ENCODE results near the gene PLCL2.
A peak's percentile ranks its signal among the peaks of the same experiment; 100 is the strongest.

Gene PLCL2

GRCh38 chr3:16866571-16866970, 18.2 kb upstream of the PLCL2 start:
- DNase-seq (ENCODE audit: low spot score) = no peak

- no peak for DNase-seq (ENCODE audit: low spot score)
These were observed 16.2 kb upstream of the PLCL2 start for GRCh38 chr3:16868513-16868912.

- DNase-seq (ENCODE audit: low spot score) = no peak
These were observed 15.3 kb upstream of the PLCL2 start for GRCh38 chr3:16869261-16870005.

- no peak for DNase-seq (ENCODE audit: low spot score)
These were observed 12.6 kb upstream of the PLCL2 start for GRCh38 chr3:16871915-16872842.

GRCh38 chr3:16873872-16874271, 10.9 kb upstream of the PLCL2 start:
- no peak for DNase-seq (ENCODE audit: low spot score)

DNA sequence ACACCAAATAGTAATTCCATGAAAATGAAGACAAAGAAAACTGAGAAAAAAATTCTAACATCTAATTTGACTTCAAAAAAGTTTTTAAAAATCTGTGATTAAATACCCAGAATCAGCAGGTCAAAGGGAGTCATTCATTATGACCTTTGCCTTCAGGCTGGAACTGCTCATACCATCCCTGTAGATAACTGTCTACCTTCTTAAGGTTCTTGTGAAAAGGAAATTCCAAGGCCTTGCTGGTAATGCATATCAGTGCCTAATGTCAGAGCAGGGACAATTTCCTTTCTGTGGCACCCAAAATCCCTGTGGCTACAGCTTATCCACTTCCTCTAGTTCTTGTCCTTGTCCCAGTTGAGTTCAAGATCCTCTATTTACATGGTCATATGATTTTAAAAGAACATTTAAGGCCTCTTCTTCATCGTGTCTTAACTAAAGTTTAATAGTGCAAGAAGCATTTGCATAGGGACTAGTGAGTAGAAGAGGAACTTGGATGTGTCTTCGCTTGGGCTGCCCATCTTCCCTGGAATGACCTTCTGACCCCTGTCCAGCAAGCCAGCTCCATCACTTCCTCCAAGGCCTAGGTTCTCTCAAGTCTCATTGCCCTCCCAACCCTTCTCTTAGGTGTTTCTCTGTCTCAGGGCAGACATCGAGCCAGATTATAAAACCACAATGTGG, 8.7 kb upstream of the PLCL2 start:
- no peak for DNase-seq (ENCODE audit: low spot score)

- no peak for DNase-seq (ENCODE audit: low spot score)
These were observed 7.2 kb upstream of the PLCL2 start for GRCh38 chr3:16877505-16877904.

- DNase-seq (ENCODE audit: low spot score) = no peak
These were observed 6.8 kb upstream of the PLCL2 start for GRCh38 chr3:16877911-16878310.

GRCh38 chr3:16881896-16882630, 2.7 kb upstream of the PLCL2 start:
- DNase-seq (ENCODE audit: low spot score) = no peak

DNA sequence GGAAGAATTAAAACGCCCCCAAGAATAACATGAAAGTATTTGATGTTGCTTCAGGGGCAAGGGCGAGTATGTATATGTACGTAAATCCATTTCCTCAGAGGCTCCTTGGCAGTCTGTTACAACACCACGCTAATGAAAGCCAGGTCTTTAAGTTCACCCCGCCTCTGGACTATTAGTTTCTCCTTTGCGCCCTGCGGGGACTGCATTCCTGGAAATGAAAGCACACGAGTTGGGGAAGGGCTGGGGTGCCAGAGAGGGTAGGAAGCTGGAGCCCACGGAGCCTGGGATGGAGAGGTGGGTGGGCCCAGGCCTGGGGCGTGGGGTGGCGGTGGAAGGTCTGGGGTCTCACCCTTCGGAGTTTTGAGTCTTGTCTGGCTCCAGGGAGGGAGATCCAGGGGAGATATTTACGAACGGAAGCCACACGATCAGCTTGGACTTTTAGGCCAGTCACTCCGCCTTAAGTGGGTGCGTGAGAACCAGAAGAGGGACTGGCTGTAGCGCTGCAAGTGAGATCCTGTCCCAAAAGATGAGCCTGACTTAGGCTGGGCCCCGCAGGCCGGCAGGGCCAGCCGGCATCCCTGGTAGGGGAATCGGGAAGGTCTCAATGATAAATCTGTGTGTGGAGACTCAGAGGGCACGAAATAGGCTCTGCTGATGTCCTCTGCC, 1.6 kb upstream of the PLCL2 start:
- DNase-seq (ENCODE audit: low spot score) = no peak

- DNase-seq (ENCODE audit: low spot score) = no peak
These were observed 1.1 kb upstream of the PLCL2 start for GRCh38 chr3:16883723-16884083.

DNA sequence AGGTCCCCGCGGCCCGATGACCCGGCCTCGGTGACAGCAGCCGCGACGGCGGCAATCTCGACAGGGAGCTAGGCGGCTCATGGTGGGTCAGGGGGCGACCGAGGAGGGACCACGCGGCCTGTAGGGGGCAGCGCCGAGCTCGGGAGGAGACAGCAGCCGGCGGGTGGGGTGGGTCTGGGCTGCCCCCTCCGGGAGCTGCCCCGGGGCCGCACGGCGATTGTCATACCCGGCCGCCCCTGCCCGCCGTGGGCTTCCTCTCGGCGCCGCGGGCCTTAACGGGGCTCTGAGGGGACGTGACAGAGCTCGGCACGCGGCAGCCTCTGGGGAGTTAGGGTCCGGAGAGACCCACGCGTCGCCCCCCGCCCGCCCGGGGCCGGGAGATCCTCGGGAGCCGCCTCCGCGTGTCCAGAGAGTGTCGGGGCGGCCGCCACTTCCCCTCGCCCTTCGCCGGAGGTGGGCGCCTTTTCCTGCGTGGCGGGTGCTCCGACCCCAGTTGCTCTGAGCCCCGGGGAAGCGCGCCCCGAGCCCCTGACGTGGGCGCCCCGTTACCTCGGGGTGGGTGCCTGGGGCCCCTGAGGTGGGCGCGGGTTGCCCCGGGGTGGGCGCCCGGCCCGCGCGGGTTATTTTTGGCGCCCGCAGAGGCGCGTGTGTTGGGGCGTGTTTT, 539 bp upstream of the PLCL2 start:
- DNase-seq (ENCODE audit: low spot score) = peak; percentile 73

DNA sequence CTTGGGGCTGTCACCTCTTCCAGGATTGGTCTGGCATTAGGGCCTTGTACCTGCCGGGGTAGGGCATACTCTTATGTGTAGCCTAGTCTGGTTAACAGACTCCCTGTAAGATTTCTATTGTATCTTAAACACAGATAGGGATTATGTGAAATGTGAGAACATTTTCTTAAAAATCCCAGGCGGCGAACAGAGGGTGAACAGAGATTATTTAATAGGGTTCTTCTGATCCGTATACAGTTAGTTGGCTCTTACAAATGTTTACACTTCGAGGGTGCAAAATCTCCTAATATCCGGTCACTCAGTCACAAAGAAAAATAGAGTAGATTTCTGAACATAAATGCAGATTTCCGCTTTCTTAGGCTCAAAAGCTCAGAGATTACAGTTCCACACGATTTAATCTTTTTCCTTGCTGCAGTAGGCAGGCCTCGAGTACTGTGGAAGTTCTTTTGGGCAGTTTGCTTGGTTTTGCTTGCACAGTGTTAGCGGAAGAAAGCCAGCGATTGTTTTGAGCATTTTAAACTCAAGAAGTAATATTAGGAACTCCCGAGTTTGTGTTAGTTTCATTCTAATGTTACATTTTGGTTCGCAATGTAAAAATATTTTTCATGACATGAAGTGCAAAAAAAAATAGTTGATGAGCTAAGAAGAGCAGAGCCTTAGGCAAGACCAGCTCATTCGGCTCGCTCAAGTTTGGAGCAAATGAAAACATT, 993 bp downstream of the PLCL2 start:
- no peak for DNase-seq (ENCODE audit: low spot score)

- DNase-seq (ENCODE audit: low spot score) = peak; percentile 32
These were observed 1.5 kb downstream of the PLCL2 start for GRCh38 chr3:16886303-16886683.

- no peak for DNase-seq (ENCODE audit: low spot score)
These were observed 2.4 kb downstream of the PLCL2 start for GRCh38 chr3:16887130-16887529.

DNA sequence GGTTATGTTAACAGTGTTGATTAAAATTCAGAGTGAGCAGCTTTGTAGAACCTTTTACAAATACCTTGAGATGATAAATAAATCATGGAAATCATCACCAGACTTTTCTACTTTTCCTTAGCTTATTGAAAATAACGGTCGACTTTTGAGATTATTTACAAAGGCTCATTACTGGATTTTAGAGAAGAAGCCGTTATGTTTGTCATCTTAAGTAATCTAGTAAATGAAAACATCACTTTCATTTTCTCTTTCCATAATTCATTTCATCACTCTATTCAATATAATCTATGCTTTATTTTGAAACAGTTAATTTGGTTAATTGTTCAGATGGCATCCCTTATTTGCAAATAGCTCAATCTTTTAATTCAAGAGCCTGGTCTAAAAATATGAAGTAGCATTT, 3.6 kb downstream of the PLCL2 start:
- DNase-seq (ENCODE audit: low spot score) = no peak

DNA sequence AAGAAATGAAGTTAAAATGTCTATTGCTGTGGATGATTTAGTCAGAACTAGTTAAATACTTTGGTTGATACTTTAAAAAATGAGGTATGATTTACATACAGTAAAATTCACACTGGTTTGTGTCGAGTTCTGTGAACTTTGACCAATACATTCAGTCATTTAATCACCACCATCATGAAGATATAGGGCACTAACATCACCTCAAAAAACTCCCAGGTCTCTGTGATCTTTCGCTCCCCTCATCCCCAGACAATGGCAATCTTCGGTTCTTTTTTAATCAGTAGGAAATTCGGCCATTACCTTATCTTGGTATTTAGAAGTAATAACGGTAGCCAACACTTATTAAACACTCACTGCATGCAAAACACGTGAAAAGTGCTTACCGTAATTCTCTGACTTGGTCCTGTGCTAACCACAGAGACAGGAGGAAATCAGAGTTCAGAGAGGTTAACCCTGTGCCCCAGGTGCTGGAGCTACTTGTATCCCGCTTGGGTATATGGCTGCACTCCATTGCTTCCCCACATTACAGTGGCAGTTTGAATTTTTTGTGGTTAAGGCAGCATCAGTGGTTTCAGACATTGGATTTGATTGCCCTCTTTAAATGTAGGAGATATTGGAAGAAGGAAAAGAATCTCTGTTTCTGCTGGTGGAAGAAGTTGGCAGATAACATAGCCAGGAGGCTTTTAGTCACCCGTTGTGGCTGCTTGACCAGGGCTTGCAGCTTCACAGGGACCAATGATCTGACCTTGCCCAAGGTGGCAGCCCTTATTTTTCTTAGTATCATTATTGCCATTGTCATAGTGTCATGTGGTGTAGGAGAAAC, 4.2 kb downstream of the PLCL2 start:
- peak; percentile 31 for DNase-seq (ENCODE audit: low spot score)

DNA sequence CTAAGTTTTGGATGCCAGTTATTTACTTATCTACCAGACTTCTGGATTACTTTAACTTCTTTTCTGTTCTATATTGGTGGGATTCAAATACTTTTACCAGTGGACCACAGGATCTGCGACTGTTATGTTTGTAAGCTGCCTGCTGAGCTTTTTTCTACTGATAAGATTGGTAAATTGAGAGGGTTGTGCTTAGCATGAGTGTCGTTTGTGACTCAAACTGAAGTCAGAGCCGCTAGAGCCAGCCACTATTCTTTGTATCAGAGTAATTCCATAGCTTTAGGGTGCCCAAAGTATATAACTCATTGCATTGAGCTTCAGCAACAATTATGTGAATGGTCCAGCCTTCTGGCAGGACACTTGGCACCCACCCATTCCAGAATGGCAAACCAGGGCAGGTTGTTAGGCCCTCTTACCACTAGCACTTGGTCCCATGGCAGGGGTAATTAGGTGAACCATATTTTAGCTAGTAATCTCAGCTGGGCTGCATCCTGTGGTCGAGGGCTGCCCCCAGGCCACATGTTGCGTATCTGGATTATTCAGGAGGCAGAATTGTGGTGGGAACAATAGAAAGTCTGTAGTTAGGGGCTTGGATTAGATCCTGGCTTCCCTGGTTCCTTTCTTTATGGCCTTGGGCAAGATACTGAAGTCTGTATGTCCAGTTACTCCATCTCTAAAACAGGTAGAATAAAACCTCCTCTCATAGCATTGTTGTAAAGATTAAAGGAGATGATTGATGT, 6.0 kb downstream of the PLCL2 start:
- DNase-seq (ENCODE audit: low spot score) = no peak

All from CD4-positive, alpha-beta T cell treated with Interleukin-15 for 4 hours (primary cell).